ENCODE measurements around the gene RAD51B.

GRCh38 chr14:68293404-68293803, 473.8 kb downstream of the RAD51B start:
- TF ChIP-seq CTCF (IDR thresholded peaks at IDR 0.05) (no peak), POLR2AphosphoS5 (IDR thresholded peaks at IDR 0.05) (no peak), POLR2A (IDR thresholded peaks at IDR 0.05) (no peak)
